Activated CD4-positive, CD25-positive, alpha-beta regulatory T cell treated with anti-CD3 and anti-CD28 coated beads, Interleukin-2, amount 50 U/mL, for 72 hours (primary cell): ENCODE measurements around the gene KLHL2.
A peak's percentile ranks its signal among the peaks of the same experiment; 100 is the strongest.

Experiments
- DNase-seq: peaks from one replicate; pipeline ENCODE4 v3.0.0; 2021

The KLHL2 gene

GRCh38 chr4:165293927-165294649 is 86.7 kb downstream of the KLHL2 start:
- DNase-seq, result no peak

- DNase-seq, result no peak
These were observed 87.5 kb downstream of the KLHL2 start for GRCh38 chr4:165294907-165295306.

GRCh38 chr4:165297626-165298025 is 90.3 kb downstream of the KLHL2 start:
- no peak for DNase-seq

- no peak for DNase-seq
These were observed 92.2 kb downstream of the KLHL2 start for GRCh38 chr4:165299399-165300060.

GRCh38 chr4:165301833-165302232 is 94.5 kb downstream of the KLHL2 start:
- DNase-seq, result no peak

GRCh38 chr4:165302658-165303057 is 95.3 kb downstream of the KLHL2 start:
- DNase-seq, result no peak

- no peak for DNase-seq
These were observed 100.8 kb downstream of the KLHL2 start for GRCh38 chr4:165308166-165308565.

GRCh38 chr4:165308606-165309005 is 101.2 kb downstream of the KLHL2 start:
- no peak for DNase-seq

- DNase-seq, result no peak
These were observed 102.1 kb downstream of the KLHL2 start for GRCh38 chr4:165309456-165309855.

GRCh38 chr4:165312506-165312905 is 105.1 kb downstream of the KLHL2 start:
- DNase-seq, result no peak

- no peak for DNase-seq
These were observed 111.7 kb downstream of the KLHL2 start for GRCh38 chr4:165319030-165319429.

GRCh38 chr4:165319509-165319908 is 112.1 kb downstream of the KLHL2 start:
- no peak for DNase-seq

GRCh38 chr4:165324236-165324917 is 117.0 kb downstream of the KLHL2 start:
- no peak for DNase-seq

GRCh38 chr4:165324918-165325304 is 117.5 kb downstream of the KLHL2 start:
- DNase-seq, result no peak

- no peak for DNase-seq
These were observed 118.6 kb downstream of the KLHL2 start for GRCh38 chr4:165325732-165326512.

GRCh38 chr4:165326831-165327210 is 119.5 kb downstream of the KLHL2 start:
- DNase-seq, result no peak

GRCh38 chr4:165327211-165328100 is 120.1 kb downstream of the KLHL2 start, which contains the start of gene MSMO1:
MSMO1 (plus strand) TSS chr4:165327669; CDS start chr4:165333371, 5,702 bp downstream.
- DNase-seq, result peak; percentile 97

- DNase-seq, result no peak
These were observed 120.7 kb downstream of the KLHL2 start for GRCh38 chr4:165328101-165328425.

GRCh38 chr4:165328708-165329107 is 121.3 kb downstream of the KLHL2 start:
- DNase-seq, result no peak

GRCh38 chr4:165330071-165330470 is 122.7 kb downstream of the KLHL2 start:
- DNase-seq, result no peak

GRCh38 chr4:165330666-165331065 is 123.3 kb downstream of the KLHL2 start:
- no peak for DNase-seq

- no peak for DNase-seq
These were observed 124.0 kb downstream of the KLHL2 start for GRCh38 chr4:165331359-165331758.
